Endothelial cell of umbilical vein (primary cell): ENCODE measurements around the gene C21orf58. TPM values are rescaled to one million over a fixed set of nuclear protein-coding genes. Genes with fewer than 3 reads are reported as not detected.

Experiments used
- BruUV-seq: library from RNA; stranded (reverse); fragments of 400-500 nt; replicated peaks from 2 replicates; lab custom pipeline; 2021; lab: Mats Ljungman, UMichigan
- CTCF ChIA-PET: fragments of 300-600, 350-600 bp; sonication (Branson Sonifier 250); formaldehyde crosslinking; loops from one replicate; lab custom pipeline; 2021; ENCODE audit warnings: antibody characterized with exemption, inconsistent platforms; lab: Charles Lee
- POLR2A ChIA-PET: fragments of 300-600, 350-600 bp; sonication (Branson Sonifier 250); formaldehyde crosslinking; loops from one replicate; lab custom pipeline; 2021; ENCODE audit warnings: antibody characterized with exemption, inconsistent platforms; lab: Charles Lee
- DNase-seq: peaks from one replicate; pipeline ENCODE4 v3.0.0-alpha.2; 2011; ENCODE audit warnings: low read depth, low spot score
- FAIRE-seq: peaks from 2 replicates; lab custom pipeline; 2011; peaks lifted over from hg19 to GRCh38; lab: Jason Lieb, UNC
- H2AFZ ChIP-seq: 2 replicates; pipeline ENCODE4 v1.6.0; 2012; ENCODE audit warnings: low read depth, low read length, control low read depth, inconsistent platforms
- H3K27ac ChIP-seq: 2 replicates; pipeline ENCODE4 v1.5.1; 2011; ENCODE audit warnings: low read depth, mild to moderate bottlenecking, control low read depth, low read length, moderate library complexity; ENCODE audit not compliant: insufficient read depth
- H3K27me3 ChIP-seq, 2 experiments: 2 replicates each; pipeline versions ENCODE4 v1.6.0 to v1.6.1; 2011; ENCODE audit warnings: low read length in 2 of 2, mixed read lengths in 1 of 2; ENCODE audit not compliant: control insufficient read depth in 2 of 2, insufficient read depth in 2 of 2
- H3K36me3 ChIP-seq, 2 experiments: 2 replicates in 1 of 2; 3 replicates in 1 of 2; pipeline ENCODE4 v1.5.1; 2011; ENCODE audit warnings: low read length in 2 of 2, mild to moderate bottlenecking in 1 of 2, moderate library complexity in 1 of 2; ENCODE audit not compliant: control insufficient read depth in 2 of 2, insufficient read depth in 2 of 2; ENCODE audit errors: extremely low read depth in 1 of 2
- H3K4me1 ChIP-seq: 3 replicates; pipeline ENCODE4 v1.5.1; 2011; ENCODE audit warnings: mild to moderate bottlenecking, low read length; ENCODE audit not compliant: control insufficient read depth, insufficient read depth; ENCODE audit errors: extremely low read depth
- H3K4me2 ChIP-seq: 2 replicates; pipeline ENCODE4 v1.6.1; 2011; ENCODE audit warnings: low read length, control low read depth, mixed read lengths; ENCODE audit not compliant: insufficient read depth
- H3K4me3 ChIP-seq, 3 experiments: fragments of 200-600 bp in 1 of 3; sonication (generic), shearing (Covaris generic) in 1 of 3; replicated peaks in 1 of 3; 2 replicates each; pipeline ENCODE4 v1.5.1; 2011 to 2016; ENCODE audit warnings: control low read depth in 3 of 3, low read length in 3 of 3, mild to moderate bottlenecking in 2 of 3, inconsistent platforms in 1 of 3, low read depth in 1 of 3, moderate library complexity in 1 of 3; ENCODE audit not compliant: insufficient read depth in 1 of 3
- H3K79me2 ChIP-seq: 2 replicates; pipeline ENCODE4 v1.6.0; 2012; ENCODE audit warnings: low read length, inconsistent platforms; ENCODE audit not compliant: control insufficient read depth, insufficient read depth
- H3K9ac ChIP-seq: replicated peaks from 2 replicates; pipeline ENCODE3; 2011; ENCODE audit warnings: low read length, control low read depth; ENCODE audit not compliant: insufficient read depth; ENCODE audit errors: extremely low read depth
- H3K9me1 ChIP-seq: replicated peaks from 3 replicates; pipeline ENCODE4 v1.6.0; 2011; ENCODE audit warnings: mild to moderate bottlenecking, low read length; ENCODE audit not compliant: control insufficient read depth, insufficient read depth; ENCODE audit errors: extremely low read depth
- H3K9me3 ChIP-seq: replicated peaks from 2 replicates; pipeline ENCODE4 v1.5.1; 2012; ENCODE audit warnings: low read length, inconsistent platforms; ENCODE audit not compliant: control insufficient read depth, insufficient read depth
- H4K20me1 ChIP-seq: replicated peaks from 2 replicates; pipeline ENCODE3; 2011; ENCODE audit warnings: mild to moderate bottlenecking, low read length; ENCODE audit not compliant: control insufficient read depth, insufficient read depth; ENCODE audit errors: extremely low read depth
- CTCF ChIP-seq, 2 donors: IDR thresholded peaks; 1 replicate in 1 of 2; 2 replicates in 1 of 2; pipeline ENCODE4 v1.5.1; 2011; ENCODE audit warnings: low read length in 2 of 2, mild to moderate bottlenecking in 2 of 2, moderate library complexity in 2 of 2, control low read depth in 1 of 2, inconsistent platforms in 1 of 2, low read depth in 1 of 2; ENCODE audit not compliant: insufficient read depth in 1 of 2; ENCODE audit errors: extremely low read depth in 1 of 2
- EZH2 ChIP-seq: IDR thresholded peaks from 2 replicates; pipeline ENCODE4 v1.6.1; 2012; ENCODE audit warnings: borderline replicate concordance, low read depth, mild to moderate bottlenecking, moderate library complexity, low read length, inconsistent platforms; ENCODE audit not compliant: severe bottlenecking
- FOS ChIP-seq: IDR thresholded peaks from 2 replicates; pipeline ENCODE4 v1.6.1; 2011; ENCODE audit warnings: mild to moderate bottlenecking, low read length, moderate library complexity, borderline replicate concordance; ENCODE audit not compliant: insufficient read depth
- GATA2 ChIP-seq: IDR thresholded peaks from 2 replicates; pipeline ENCODE4 v1.7.0; 2011; ENCODE audit warnings: low read depth, mild to moderate bottlenecking, moderate library complexity, mixed read lengths, low read length; ENCODE audit not compliant: insufficient read length, insufficient read depth
- JUN ChIP-seq: IDR thresholded peaks from 2 replicates; pipeline ENCODE4 v1.6.1; 2011; ENCODE audit warnings: borderline replicate concordance, low read depth; ENCODE audit not compliant: insufficient read length, insufficient read depth
- MAX ChIP-seq: IDR thresholded peaks from 2 replicates; pipeline ENCODE4 v1.6.1; 2011; ENCODE audit not compliant: insufficient read depth, insufficient read length
- MYC ChIP-seq: IDR thresholded peaks from one replicate; pipeline ENCODE4 v1.6.1; 2011; ENCODE audit warnings: mild to moderate bottlenecking, low read depth, low read length
- POLR2A ChIP-seq: IDR thresholded peaks from 2 replicates; pipeline ENCODE4 v1.6.1; 2012; ENCODE audit warnings: low read depth, mild to moderate bottlenecking, control low read depth, low read length
- POLR2AphosphoS5 ChIP-seq: IDR thresholded peaks from 2 replicates; pipeline ENCODE4 v1.6.1; 2012; ENCODE audit warnings: low read depth, mild to moderate bottlenecking, control low read depth, low read length, moderate library complexity; ENCODE audit not compliant: insufficient read depth
- dilution Hi-C: fragments of 300-500 bp; cut with MboI; formaldehyde crosslinking; loops from one replicate; pipeline ENCODE4 v1.15.0; 2019; ENCODE audit warnings: low sequenced_read_pairs; ENCODE audit not compliant: extremely low pct_ligation_motif_present
- intact Hi-C: fragments of 100-400 bp; cut with micrococcal nuclease; formaldehyde crosslinking; loops from one replicate; pipeline ENCODE4 v1.10.0; 2022
- polyA plus RNA-seq, 4 experiments: library from polyadenylated mRNA; depleted of rRNA in 3 of 4; stranded (reverse) in 3 of 4; unstranded in 1 of 4; fragments of >200 nt; gene quantifications; 2 replicates each; pipeline versions ENCODE4 v1.2.1 to v1.2.3, GENCODE V29; 2011 to 2012; ENCODE audit warnings: missing spikeins in 1 of 4
- total RNA-seq: library from RNA; stranded (reverse); gene quantifications from 2 replicates; pipeline ENCODE4 v1.2.3, GENCODE V29; 2021

Gene C21orf58
- total and polyA plus RNA-seq, 2 donors (not counting 3 experiments of a cell fraction or from before 2014, with no cell fraction given): 6.0 to 24.3 TPM

DNA sequence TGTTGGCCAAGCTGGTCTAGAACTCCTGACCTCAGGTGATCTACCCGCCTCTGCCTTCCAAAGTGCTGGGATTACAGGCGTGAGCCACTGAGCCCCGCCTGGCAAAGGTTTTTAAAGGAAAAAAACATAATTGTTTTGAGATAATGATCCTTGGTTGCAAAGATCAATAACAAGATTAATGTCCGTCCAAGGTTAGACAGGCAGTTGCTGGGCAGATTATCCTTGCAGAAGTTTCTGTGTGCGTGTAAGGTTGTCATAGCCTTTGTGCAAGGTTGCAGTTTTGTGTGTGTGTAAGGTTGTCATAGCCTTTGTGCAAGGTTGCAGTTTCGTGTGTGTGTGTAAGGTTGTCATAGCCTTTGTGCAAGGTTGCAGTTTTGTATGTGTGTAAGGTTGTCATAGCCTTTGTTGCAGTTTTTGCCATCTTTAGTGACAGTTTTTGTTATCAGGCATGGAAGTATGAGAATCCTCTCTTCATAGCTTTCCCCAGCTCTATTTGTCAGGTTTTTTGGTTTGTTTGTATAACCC lies 34.0 kb downstream of the C21orf58 start:
- TF ChIP-seq CTCF (IDR thresholded peaks at IDR 0.05; ENCODE audit: extremely low read depth in 1 of 2, insufficient read depth in 1 of 2, low read depth in 1 of 2, low read length in 2 of 2) (no peak), POLR2A (no peak), EZH2 (no peak), MAX (no peak), GATA2 (no peak), FOS (no peak), POLR2AphosphoS5 (no peak), JUN (no peak), MYC (no peak)
- no peak for FAIRE-seq
- Histone ChIP-seq H4K20me1 (no peaks in the 10 kb centered on the region), H3K27ac (no peak overlapping the region), H3K9ac (no peak overlapping the region), H3K4me3 (no peak overlapping the region), H3K4me2 (no peak overlapping the region), H2AFZ (no peak overlapping the region), H3K27me3 (no peaks in the 10 kb centered on the region), H3K9me3 (no peaks in the 10 kb centered on the region), H3K36me3 (peaks cover 0 to 4% of the 10 kb centered on the region in 2 experiments), H3K4me1 (peaks cover 14% of the 10 kb centered on the region), H3K9me1 (no peaks in the 10 kb centered on the region), H3K79me2 (peaks cover 11% of the 10 kb centered on the region)
- intact Hi-C loops (no loop called here), dilution Hi-C loops (no loop called here)
- DNase-seq: no peak
- no TSS peak for BruUV-seq
- ChIA-PET POLR2A (no interaction called here), CTCF (no interaction called here)
